SK-N-MC (cell line): Measurements from ENCODE around the gene RAP1GAP2.

Experiments used
- DNase-seq: peaks from one replicate; pipeline ENCODE4 v3.0.0-alpha.2; 2011; ENCODE audit warnings: low read depth, low spot score
- H3K27ac ChIP-seq: fragments of 200-600 bp; sonication (generic); 2 replicates; pipeline ENCODE4 v1.5.1; 2016; ENCODE audit warnings: mixed run types
- H3K36me3 ChIP-seq: fragments of 200-600 bp; sonication (generic); 2 replicates; pipeline ENCODE4 v1.6.1; 2017; ENCODE audit warnings: antibody characterized with exemption, low read length, mixed read lengths; ENCODE audit not compliant: insufficient read depth
- H3K4me3 ChIP-seq: fragments of 200-600 bp; sonication (generic); 2 replicates; pipeline ENCODE4 v1.5.1; 2016
- H3K9ac ChIP-seq: fragments of 200-600 bp; sonication (generic); 2 replicates; pipeline ENCODE4 v1.8.0; 2017; ENCODE audit warnings: mixed run types, mixed read lengths; ENCODE audit not compliant: insufficient read length
- H3K9me3 ChIP-seq: fragments of 200-600 bp; sonication (generic); 2 replicates; pipeline ENCODE4 v1.6.1; 2017; ENCODE audit warnings: low read depth, mild to moderate bottlenecking, antibody characterized with exemption, low read length, moderate library complexity, mixed read lengths
- EZH2 ChIP-seq: fragments of 200-600 bp; sonication (generic); IDR thresholded peaks from one replicate; pipeline ENCODE4 v1.6.1; 2017; ENCODE audit warnings: antibody characterized with exemption
- FOXP2 ChIP-seq: optimal IDR thresholded peaks from 2 replicates; pipeline ENCODE3; 2011; ENCODE audit warnings: mild to moderate bottlenecking, moderate library complexity; ENCODE audit not compliant: insufficient read depth; ENCODE audit errors: extremely low read length, control extremely low read depth
- POLR2AphosphoS5 ChIP-seq: IDR thresholded peaks from 2 replicates; pipeline ENCODE4 v1.6.1; 2012; ENCODE audit warnings: mild to moderate bottlenecking, low read depth, low read length, borderline replicate concordance

The RAP1GAP2 gene

DNA sequence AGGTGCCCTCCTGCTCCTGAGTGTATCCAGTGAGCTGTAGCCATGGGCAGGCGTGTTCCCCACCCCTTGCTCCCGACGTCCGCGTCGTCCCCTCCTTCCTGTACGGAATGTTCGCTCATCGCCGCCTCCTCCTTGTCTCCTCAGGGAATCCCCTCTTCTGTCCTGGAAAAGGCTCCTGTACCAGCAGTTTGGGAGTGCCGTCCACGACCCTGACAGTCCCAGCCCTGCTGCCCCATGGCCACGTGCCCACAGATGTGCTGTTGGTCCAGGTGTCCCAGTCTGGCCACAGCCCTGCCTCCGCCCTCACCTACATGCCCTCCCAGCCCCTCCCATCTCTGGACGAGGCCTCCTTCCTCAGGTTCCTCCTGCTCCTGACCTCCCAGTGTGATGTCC is 237.0 kb downstream of the RAP1GAP2 start:
- no peaks in the 10 kb centered on the region for H3K36me3 ChIP-seq
- no peaks in the 10 kb centered on the region for H3K9me3 ChIP-seq
- TF ChIP-seq FOXP2, result no peak
- TF ChIP-seq EZH2, result no peak
- no peak for TF ChIP-seq POLR2AphosphoS5

DNA sequence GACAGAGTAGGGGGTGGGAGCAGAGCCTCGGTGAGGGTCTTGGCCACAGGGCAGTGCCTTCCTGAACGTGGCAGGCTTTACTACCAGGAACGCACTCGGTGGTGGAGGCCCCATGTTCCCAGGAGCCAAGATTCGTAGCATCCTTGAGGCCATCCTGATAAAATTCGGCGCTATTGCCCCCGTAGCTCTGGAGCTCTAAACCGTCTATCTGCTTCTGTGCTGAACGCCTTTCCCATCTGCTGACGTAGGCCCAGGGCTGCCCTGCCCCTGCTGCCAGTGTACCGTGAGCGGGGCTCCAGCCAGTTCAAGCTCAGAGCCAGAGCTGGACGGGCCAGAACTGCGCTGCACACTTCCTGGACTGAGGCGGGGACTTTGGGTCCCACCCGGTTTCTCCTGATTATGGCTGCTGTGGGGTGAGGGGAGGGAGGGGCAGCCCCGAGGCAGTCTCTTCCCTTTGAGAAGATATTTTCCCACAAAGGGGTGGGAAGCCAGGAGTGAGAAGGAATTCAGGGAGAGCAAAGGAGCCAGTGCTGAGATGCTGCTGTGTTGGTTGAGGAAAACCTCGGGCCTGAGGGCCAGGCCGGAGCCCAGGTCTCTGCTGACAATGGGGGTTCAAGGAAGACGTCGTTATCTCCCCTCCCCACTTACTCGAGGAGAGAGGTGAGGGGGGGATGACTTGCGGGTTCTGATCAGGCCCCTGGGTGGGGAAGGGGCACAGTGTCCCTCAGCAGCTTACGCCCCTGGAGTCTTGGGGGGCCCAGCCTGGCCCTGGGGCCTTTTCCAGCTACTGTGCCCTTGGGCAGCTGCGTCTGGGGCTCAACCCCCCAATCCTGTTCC is 237.7 kb downstream of the RAP1GAP2 start:
- H3K27ac ChIP-seq, result no peak overlapping the region
- no peak overlapping the region for H3K4me3 ChIP-seq
- H3K9me3 ChIP-seq, result no peaks in the 10 kb centered on the region
- no peak overlapping the region for H3K9ac ChIP-seq
- H3K36me3 ChIP-seq, result no peaks in the 10 kb centered on the region
- TF ChIP-seq POLR2AphosphoS5 (no peak), FOXP2 (no peak), EZH2 (no peak)
- DNase-seq, result no peak

More for the DNA sequence above, 237.0 kb downstream of the RAP1GAP2 start:
- Histone ChIP-seq H3K9ac (no peak overlapping the region), H3K4me3 (no peak overlapping the region), H3K27ac (no peak overlapping the region)
- no peak for DNase-seq

DNA sequence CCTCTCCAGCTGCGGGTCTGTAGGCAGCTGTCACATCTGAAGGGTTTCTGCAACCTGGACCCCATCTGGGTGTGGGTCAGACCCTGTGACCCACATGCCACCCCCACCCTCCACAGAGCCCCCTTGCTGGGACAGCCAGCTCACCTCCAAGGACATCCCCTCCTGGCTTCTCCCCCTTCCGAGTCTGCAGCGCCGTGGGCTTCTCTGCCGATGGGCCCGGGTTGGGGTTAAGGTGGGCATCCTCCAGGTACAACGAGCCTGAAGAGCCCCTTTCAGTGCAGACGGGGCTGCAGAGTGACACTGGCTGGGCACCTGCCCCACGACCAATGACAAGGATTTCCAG is 238.3 kb downstream of the RAP1GAP2 start:
- TF ChIP-seq POLR2AphosphoS5 (no peak), EZH2 (no peak), FOXP2 (no peak)

DNA sequence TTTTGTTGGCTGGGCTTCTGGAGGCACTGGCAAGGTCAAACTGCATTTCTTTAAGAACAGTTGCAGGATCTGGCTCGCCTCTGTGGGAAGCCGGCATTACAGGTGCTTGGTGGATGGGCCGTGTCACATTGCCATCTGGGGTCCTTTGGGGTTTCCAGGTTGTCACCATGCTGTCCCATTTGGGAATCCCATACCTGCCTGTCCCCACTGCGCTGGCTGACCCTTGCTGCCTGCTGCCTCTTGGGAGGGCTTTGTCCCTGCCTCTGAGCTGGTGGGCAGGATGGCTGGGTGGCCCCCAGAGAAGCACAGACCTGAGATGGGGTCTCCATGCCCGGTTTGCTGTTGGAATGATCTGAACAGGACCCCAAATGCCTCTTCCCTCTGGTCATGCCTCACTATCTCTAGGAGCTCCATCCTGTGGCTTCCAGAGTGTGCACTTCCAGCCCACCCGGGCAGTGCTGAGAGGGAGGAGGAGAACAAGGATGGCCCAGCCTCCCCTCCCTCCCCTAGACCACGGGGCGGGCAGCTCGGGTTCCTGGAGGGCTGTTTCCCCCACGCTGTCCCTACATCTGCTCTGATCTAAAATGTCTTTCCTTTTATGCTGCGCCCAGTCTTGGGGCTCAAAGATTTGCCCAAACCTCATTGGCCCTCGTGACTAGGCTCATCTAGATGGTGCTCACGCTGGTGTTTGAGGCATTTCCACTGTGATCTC is 239.2 kb downstream of the RAP1GAP2 start:
- TF ChIP-seq FOXP2, result no peak
- no peak for TF ChIP-seq EZH2
- TF ChIP-seq POLR2AphosphoS5, result no peak
- Histone ChIP-seq H3K9me3 (no peaks in the 10 kb centered on the region), H3K27ac (no peak overlapping the region), H3K9ac (no peak overlapping the region), H3K4me3 (no peak overlapping the region), H3K36me3 (no peaks in the 10 kb centered on the region)
- DNase-seq, result no peak

More for the DNA sequence above, 238.3 kb downstream of the RAP1GAP2 start:
- no peak overlapping the region for H3K27ac ChIP-seq
- DNase-seq, result no peak
- no peak overlapping the region for H3K9ac ChIP-seq
- no peaks in the 10 kb centered on the region for H3K36me3 ChIP-seq
- H3K9me3 ChIP-seq, result no peaks in the 10 kb centered on the region
- H3K4me3 ChIP-seq, result no peak overlapping the region

DNA sequence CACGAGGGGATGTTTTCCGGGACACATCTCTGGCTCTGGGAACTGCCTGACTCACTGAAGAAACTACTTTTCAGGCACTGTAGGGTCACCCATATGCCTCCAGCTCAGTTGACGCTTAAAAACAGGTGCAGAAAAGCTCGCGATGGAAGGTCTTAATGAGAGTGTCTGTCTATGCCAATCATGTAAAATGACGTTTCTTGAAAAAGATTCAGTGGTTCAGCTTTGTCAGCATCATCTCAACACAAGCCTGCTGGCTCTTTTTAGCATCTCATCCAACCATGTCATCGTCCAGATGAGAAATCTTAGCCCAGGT is 239.7 kb downstream of the RAP1GAP2 start:
- no peak for DNase-seq
- no peak overlapping the region for H3K9ac ChIP-seq
- H3K36me3 ChIP-seq, result no peaks in the 10 kb centered on the region
- H3K4me3 ChIP-seq, result no peak overlapping the region
- no peak for TF ChIP-seq POLR2AphosphoS5
- no peak for TF ChIP-seq FOXP2
- no peak for TF ChIP-seq EZH2
- no peaks in the 10 kb centered on the region for H3K9me3 ChIP-seq
- no peak overlapping the region for H3K27ac ChIP-seq

DNA sequence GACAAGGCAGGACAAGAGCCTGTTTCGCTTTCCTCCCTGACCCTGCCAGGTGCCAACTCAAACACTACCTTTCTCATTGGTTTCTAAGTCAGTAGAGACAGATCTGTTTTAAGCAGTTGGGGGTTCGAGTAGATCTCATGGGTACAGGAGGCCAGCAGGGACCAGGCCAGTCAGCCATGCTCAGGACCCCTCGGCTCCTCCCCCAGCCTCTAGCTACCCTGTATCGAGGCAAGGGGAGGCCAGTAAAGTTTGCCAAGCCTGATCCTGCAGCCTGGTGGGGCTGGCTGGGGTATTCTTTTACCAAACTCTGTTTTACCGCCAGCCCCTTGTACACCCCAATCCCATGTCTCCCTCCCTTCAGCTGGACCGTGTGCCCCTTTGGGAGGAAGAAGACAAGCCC is 240.6 kb downstream of the RAP1GAP2 start:
- no peak for DNase-seq
- TF ChIP-seq POLR2AphosphoS5, result no peak
- TF ChIP-seq EZH2, result no peak
- no peak for TF ChIP-seq FOXP2

DNA sequence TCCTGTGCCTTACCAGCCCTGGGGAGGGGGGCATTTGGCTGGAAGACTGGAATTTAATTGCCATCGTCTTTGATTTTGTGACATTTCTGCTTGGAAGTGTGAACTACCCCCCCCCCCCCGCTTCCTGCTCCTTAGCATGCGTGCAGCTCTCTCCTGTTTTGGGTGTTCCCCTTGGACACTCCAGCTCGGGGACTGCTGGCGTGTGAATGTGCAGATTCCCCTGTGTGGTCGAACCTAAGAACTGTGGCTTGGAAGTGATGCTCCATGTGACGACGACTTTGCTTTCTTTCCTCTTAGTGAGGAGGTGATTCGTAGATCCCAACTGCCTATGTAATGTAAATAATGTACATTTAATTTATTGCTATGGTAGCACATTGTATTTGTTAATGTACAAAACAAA is 241.0 kb downstream of the RAP1GAP2 start:
- no peak overlapping the region for H3K4me3 ChIP-seq
- TF ChIP-seq POLR2AphosphoS5 (no peak), EZH2 (no peak), FOXP2 (no peak)
- no peak overlapping the region for H3K9ac ChIP-seq
- no peaks in the 10 kb centered on the region for H3K36me3 ChIP-seq
- no peak overlapping the region for H3K27ac ChIP-seq
- no peak for DNase-seq
- H3K9me3 ChIP-seq, result no peaks in the 10 kb centered on the region

More for the DNA sequence above, 240.6 kb downstream of the RAP1GAP2 start:
- H3K4me3 ChIP-seq, result no peak overlapping the region
- no peaks in the 10 kb centered on the region for H3K9me3 ChIP-seq
- H3K27ac ChIP-seq, result no peak overlapping the region
- H3K9ac ChIP-seq, result no peak overlapping the region
- H3K36me3 ChIP-seq, result no peaks in the 10 kb centered on the region

DNA sequence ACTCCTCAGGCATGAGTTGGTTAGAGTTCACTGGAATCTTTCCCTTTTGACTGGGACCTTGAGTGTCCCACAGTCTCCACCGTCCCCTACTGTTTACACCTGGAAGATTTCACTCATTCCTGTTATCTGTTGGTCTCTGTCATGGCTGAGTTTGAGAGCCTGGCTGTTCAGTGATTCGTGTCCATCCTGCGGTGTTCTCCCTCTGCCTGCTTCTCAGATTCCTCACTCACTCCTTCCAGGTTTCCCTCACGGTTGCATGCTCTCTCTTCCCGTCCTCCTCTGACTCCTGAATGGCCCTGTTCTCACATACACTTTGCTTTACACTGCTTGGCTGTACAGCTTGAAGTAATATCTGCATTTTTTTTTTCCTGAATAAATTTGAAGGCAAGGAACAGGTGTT is 242.7 kb downstream of the RAP1GAP2 start:
- no peak for TF ChIP-seq FOXP2
- Histone ChIP-seq H3K36me3 (no peaks in the 10 kb centered on the region), H3K9ac (no peak overlapping the region), H3K4me3 (no peak overlapping the region), H3K9me3 (no peaks in the 10 kb centered on the region), H3K27ac (no peak overlapping the region)
- no peak for DNase-seq
